Measurements from ENCODE around the gene TMBIM6.

Gene TMBIM6

DNA sequence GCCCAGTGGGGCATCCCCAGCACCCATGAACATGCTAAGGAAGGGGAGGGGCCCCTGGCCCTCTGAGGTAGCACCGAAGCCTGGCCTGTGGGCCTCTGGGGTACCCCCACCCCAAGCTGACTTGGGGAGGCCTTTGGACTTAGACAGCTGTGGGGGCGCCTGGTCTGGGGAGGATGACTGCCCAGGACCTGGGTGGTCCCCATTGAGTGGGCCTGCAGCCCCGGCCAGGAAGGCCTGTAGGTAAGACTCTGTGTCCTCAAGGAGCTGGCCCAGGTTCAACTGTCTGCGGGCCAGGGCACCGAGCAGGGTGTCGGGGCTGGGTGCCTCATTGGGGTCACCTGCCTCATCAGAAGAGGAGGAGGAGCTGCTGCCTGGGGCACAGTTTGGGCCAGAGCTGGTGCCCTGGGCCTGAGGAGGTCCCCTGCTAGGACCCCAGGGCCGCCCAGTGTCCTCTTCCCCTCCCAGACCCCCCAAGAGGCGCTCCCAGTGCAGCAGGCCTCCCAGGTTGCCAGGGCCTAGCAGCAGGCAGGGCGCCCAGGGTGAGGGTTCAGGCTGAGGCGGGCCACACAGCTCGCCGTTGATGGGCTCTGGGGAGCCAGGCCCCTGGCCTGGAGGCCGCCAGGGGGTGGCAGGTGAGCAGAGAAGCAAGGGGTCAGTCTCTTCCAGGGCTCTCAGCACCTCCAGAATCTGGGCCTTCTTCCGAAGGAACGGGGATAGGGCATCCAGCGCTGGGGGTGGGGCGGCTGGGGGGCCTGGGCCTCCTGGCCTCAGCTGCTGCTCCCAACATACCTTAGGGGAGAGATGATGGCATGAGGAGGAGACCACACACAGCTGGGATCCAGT is 55.5 kb downstream of the TMBIM6 start:
- DNase-seq (ENCODE audit: low read depth in 2 of 2): no peak

DNA sequence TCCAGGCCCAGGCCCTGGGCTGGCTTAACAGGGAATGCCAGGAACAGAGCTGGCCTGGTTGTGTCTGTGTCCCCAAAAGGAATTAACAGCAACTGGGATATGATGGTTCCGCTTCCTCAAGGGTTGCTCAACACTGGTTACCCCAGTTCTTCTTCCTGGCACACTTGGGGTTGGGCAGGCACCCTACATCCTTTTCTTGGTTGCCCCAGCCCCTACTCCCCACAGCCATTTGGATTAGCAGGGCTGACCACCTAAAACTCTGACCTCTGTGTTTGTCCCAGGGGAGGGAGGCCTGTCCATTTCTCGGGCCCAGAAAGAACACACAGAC is 56.1 kb downstream of the TMBIM6 start:
- DNase-seq (ENCODE audit: low read depth in 2 of 2): no peak

DNA sequence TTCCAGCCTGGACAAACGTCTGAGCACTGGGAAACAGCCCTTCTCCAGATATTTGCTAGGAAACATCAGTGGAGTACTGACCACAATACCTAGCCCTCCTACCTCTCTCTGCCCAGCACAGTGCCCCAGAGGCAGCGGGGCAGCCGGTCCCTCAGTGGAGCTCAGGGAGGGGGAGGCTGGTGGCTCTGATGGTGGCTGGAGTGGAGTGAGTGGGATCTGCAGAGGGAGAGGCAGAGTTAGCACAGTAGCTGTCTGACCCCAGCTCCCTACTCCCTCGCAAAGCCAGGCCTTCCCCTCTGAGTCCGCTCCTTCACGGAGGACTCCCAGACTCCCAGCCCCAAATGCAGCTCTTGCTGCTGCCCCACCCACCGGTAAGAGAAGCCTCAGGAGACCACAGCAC is 56.9 kb downstream of the TMBIM6 start:
- no peak for DNase-seq (ENCODE audit: low read depth in 2 of 2)

DNA sequence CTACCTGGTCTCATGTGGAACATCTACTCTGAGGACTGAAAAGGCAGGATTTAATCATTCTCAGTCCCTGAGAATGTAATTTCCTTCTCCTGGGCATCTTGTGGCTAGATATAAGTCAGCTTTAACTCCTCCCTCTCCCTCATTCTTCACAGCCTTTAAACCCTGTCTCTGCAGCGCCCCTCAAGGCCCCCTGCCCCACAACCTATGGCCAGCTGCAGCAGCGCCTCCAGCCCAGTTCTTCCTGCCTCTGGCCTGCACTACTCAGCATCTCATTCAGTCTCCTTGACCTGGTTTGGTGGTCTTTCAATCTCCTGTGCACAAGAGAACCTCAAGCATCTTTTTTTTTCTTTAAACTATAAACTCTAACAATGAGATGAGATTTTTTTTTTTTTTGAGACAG is 57.6 kb downstream of the TMBIM6 start:
- DNase-seq (ENCODE audit: low read depth in 2 of 2): no peak

DNA sequence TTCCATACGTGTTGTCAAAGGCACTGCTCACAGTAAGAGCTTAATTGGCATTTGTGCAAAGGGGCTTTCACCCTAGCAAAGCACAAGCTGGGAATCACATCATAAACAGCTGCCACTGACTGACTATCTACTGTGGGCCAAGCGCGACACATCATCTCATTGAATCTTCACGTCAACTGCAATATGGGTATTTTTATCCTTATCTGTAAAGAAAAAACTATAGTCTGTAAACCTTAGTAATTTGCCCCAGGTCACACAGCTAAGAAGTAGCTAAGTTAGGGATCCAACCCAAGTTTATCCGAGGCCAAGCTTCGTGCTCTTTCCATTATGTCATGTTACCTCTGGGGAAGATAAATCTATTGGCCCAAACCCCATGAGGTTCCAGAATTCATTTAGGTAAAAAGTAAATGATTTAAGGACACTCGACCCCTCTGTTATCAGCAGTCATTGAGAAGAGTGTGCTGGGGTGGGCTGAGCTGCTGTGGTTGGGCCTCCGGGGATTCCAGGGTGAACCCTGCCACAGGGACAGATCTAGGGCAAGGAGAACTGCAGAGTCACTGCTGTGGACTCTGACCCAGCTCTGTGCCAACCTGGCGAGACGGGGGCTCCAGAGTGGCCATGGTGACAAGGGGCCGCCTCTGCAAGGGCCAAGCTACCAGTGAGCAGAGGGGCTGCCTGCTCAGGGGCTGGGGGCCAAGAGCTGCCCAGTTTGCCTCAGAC is 59.2 kb downstream of the TMBIM6 start:
- DNase-seq (ENCODE audit: low read depth in 2 of 2): no peak

DNA sequence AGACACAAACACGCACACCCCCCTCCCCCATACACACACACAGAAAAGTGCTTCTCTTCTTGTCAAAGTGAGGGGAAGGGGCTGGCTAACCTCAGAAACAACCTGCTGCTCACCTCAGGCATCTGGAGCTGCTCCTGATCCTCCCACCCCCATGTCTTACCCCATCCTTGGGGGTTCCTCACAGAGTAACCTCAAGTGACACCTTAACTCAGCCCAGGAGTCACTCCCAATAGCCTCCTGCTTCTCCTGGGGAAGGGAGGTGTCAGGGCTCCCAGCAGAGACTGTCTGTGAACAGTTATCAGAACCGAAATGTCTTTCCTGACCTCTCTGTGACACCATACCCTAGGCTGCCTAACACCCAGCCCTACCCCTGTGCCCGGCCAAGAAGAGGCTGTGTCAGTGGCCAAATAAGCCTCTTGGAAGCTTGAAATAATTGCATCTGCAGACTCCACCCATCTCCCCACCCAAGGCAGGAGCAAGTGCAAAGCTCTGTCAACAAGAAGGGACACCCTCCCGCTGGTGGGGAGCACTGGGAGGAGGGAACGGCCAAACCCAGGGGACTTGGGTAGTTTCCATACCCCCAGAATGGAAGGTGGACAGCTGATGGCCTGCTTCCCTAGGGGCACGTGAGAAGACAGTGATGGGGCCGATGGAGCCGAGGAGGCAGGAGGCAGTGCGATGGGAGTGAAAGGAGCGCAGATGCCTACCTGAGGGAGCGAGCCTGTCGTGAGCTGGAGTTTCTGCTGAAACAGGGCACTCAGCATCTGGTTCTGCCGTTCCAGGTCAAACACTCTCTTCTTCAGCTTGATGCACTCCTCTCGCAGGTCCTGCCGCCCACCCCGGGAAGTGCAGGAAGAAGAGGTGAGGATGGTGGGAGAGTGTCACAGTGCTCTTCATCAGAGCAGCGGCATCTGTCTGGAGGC is 60.0 kb downstream of the TMBIM6 start:
- no peak for DNase-seq (ENCODE audit: low read depth in 2 of 2)

DNA sequence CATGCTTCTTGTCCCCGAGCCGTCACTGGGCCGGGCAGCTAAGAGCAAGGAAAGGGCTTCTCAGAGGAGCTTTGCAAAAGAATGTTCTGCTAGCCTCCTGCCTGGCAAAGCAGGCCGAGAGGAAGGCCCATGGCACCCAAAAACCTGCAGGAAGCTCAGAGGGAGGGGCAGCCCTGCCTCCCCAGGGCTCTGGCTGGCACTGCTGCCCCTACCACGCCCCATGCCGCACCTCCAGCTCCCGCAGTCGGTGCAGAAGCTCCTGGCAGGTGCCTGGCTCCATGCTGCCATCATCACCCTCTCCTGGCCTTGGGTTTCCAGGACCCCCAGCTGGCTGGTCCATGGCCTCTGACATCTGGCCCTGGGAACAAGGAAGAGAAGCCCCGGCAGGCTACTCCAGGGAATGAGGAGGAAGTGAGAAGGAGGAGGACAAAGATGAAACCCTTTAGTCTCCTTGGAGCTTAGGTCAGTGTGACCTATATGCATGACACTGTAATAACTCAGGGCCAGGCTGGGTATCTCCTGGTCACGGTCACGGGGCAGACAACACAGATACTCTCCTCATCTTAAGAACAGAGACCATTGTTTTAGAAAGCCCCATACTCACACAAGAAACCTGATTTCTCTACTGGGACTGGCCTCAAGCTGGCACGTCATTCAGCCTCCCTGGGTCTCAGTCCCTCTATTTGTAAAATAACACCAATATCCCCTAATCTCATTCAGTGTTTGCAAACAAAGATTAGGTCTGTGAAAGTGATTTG is 62.5 kb downstream of the TMBIM6 start:
- DNase-seq (ENCODE audit: low read depth in 2 of 2): no peak

DNA sequence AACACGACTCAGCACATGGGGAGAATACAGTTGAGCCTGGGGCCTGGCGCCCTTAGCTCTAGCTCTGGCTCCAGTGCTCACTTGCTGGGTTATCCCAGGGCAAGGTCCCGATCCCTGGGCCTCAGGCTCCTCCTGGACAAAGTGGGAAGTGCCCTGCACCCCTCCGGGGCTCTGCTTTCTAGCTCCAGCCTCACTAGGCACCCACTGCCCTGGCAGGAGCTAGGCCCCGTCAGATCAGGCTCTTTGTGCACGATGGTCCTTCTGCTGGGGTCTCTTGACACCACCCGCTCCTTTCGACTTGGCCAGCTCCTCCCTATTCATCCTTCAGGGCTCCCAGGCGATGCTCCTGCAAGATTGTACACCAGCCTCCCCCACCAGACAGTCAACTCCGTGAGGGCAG is 63.5 kb downstream of the TMBIM6 start:
- DNase-seq (ENCODE audit: low read depth in 2 of 2): no peak

DNA sequence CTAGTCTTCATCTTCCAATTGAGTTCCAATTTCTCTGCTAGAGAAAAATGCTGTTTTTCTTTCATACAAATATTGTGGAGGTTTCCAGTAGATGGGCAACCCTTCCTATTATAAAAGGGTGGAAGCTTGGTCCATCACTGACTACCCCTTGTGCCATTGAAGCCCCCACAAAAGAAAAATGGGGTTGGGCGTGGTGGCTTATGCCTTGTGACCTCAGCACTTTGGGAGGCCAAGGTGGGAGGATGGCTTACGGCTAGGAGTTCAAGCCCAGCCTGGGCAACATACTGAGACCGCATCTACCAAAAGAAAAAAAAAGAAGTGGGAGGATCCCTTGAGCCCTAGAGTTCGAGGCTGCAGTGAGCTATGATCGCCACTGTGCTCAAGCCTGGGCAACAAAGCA is 64.1 kb downstream of the TMBIM6 start:
- no peak for DNase-seq (ENCODE audit: low read depth in 2 of 2)

DNA sequence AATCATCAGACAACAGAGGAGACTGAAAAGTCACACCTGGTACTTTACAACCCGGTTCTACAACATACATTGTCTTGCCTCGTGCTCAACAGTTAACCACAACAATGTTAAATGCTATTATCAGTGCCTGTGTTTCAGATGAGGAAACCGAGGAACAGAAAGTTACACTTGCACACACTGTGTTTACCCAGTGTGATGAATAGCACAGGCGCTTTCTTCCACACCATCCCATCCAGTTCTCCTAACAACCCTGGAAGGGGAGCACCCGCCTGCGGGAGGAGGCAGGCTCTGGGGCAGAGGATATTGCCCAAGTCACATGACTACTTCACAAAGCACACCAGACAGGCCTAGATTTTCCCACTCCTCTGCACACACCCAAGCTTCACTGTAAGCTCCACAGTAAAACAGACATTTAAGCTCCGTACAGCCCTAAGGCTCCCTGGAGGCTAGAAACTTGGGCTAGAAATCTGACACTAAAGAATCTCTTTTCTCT is 65.0 kb downstream of the TMBIM6 start:
- DNase-seq (ENCODE audit: low read depth in 2 of 2): no peak

DNA sequence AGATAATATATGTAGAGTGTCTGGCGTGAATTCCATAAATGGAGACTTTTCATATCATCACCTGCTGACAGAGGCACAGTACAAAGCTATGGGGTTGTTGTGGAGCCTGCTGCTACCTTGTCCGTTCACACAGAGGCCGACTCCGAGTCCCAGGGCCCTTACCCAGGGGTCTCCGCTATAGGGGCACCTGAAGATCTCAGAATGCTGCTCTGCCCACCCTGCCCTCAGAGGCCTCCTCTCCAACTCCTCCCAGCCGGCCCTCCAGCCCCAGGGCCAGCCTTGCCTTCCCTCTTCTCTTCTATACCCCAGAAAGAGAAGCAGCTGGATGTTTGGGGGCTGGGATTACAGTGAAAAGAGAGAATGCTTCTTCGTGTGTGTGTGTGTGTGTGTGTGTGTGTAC is 65.5 kb downstream of the TMBIM6 start:
- DNase-seq (ENCODE audit: low read depth in 2 of 2): no peak

DNA sequence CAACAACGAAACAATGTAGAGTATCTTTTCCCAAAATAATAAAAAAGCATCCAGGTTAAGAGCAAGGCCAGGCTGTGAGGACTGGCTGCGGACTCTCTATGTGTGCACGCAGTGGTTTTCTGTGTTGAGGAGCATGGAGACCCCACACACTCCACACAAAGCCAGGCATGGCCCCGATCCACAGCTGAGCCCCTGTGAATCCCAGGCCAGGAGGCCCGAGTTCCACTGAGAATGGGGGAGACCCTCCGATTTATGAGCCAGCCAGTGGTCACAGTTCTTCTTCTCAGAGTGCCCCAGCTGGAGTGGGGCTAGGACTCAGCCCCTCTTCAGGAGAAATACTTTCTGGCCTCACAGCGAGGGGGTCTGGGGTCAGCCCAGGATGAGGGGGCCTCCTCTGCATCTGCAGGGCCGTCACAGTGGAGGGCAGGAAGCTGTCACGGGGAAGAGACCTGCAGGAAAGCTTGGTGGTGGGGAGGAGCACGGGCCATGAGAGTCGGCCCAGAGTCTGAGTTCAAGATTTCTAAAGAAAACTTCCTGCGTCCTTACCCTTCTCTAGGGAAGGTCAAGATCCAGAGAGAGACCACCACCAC is 66.7 kb downstream of the TMBIM6 start:
- no peak for DNase-seq (ENCODE audit: low read depth in 2 of 2)

DNA sequence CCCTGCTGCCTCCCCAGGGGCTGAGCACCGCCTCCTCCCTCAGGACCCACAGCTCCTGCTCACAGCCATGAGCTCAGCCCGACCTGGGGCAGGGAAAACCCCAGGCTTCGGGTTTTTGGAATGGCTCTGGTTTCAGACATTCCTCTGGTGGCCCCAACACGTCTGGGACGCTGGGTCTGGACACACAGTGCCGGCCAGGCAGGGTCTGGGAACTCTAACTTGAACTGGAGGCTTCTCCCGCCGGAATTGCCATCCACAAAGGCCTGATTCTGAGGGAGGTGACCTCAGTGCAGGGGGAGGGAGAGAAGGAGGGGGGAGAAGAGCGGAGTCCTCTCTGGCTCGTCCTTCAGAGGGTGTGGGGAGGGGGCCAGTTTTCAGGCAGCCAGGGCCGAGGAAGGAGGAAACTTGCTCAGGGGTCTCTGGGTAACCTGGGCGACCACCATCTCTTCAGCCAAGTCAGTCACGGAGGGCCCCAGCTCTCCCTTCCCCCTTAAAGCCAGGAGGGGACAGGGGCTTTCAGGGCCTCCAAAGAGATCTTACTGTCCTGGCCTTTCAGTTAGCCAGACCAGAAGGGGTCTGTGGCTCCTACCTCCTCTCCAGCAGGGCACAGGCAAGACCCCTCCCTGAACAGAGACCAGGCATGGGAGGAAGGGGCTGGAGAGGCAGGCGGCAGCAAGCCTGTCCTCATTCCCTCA is 67.5 kb downstream of the TMBIM6 start:
- DNase-seq (ENCODE audit: low read depth in 2 of 2): no peak

DNA sequence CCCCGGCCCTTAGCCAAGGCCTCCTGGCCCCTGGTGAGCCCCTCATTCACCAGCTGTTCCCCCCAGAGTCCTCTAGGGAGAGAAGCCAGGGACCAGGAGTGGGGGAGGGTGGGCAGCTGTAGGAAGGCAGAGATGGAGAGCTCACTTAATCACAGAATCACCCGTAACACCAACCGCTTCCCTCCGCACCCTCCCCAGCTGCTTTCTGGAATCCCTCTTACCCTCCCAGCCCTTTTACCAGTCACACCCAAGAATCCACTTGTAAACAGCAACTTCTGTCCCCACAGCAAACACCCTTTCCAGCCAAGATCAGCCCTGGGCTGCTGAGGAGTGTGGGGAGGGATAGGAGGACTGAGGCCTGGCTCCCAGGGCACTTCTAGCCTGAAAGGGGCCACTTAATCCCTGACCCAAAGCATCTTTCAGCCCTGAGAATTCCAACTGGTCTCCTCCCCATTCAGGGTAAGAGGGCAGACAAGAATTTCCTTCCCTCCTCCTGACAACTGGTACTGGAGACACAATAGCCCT is 68.1 kb downstream of the TMBIM6 start:
- no peak for DNase-seq (ENCODE audit: low read depth in 2 of 2)

DNA sequence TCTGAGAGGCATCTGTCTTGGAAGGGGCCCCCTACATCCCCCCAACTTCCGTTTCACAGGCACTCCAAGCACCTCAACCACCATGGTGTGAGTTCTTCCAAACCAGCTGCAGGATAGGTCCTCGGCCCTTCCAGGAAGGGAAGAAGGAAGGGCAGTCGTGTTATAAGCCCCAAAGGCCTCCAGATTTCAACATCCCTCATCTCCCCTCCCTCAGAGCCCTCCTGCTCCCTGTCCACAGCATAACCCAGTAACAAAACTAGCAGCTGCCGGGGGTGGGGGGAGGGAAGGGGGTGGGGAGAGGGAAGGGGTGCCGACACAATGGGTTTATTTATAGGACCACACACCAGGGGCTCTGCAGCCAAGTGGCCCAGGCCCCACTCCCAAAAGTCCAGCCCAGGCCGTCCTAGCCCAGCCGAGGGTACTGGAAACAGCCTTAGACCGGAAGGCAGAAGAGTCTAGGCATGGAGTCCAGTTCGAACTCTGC is 68.6 kb downstream of the TMBIM6 start:
- DNase-seq (ENCODE audit: low read depth in 2 of 2): no peak

DNA sequence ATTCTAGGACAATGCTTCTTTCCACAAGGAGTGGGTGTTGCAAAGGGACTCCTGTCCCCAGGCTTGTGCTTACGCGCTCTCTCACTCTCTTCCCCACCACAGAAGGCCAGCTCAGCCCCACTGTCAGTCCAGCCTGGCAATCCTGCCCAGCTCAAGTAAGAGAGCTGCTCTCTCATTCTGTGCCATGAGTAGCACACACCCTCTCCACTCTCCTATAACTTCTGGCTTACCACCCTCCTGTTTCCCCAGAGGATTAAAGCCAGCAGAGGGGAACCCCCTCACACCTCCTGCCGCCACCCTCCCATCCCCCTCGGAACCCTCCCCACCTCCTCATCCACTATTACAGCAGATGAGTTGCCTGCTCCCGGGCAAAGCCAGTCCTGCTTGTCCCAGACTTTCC is 69.8 kb downstream of the TMBIM6 start:
- DNase-seq (ENCODE audit: low read depth in 2 of 2): no peak

DNA sequence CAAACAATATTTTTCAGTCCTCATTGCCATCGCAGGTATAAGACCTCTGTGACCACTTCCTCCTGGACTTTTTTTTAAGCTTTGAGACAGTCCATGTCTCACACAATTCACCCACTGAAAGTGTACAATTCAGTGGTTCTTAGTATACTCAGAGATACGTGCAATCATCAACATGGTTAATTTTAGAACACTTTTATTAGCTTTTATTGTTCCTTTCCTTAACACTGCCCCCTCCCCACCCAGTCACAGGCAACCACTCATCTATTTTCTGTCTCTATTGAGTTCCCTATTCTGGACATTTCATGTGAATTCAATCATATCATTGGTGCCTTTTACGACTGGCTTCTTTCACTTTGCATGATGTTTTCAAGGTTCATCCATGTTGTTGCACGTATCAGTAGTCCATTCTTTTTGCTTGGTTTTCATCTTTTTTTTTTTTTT is 70.6 kb downstream of the TMBIM6 start:
- no peak for DNase-seq (ENCODE audit: low read depth in 2 of 2)

DNA sequence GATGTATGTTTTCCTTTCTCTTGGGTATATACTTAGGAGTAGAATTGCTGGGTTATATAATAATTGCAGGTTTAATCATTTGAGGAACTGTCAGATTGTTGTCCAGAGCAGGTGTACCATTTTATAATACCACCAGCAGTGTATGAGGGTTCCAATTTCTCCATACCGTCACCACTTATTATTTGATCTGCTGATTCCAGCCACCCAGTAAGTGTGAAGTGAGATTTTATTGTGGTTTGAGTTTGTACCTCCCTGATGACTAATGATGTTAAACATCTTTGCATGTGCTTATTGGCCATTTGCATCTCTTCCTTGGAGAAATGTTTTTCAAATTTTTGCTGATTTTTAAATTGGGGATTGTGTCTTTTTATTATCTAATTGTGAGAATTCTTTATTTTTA is 71.8 kb downstream of the TMBIM6 start:
- no peak for DNase-seq (ENCODE audit: low read depth in 2 of 2)

All from stimulated activated CD4-positive, alpha-beta T cell treated with anti-CD3 and anti-CD28 coated beads, Interleukin-12 subunit alpha, Interleukin-12 subunit beta, amount 100 ng/mL, for 24 hours (primary cell).